ENCODE results near the gene GUCA2B.

Gene GUCA2B

GRCh38 chr1:42140191-42140590 lies 13.0 kb upstream of the GUCA2B start:
- TF ChIP-seq TAF1 (IDR thresholded peaks at IDR 0.05; ENCODE audit: borderline replicate concordance, insufficient read depth, low read length) (no peak), REST (IDR thresholded peaks at IDR 0.05; ENCODE audit: insufficient read depth in 1 of 2, low read depth in 2 of 2, low read length in 2 of 2) (no peak), FOXP2 (optimal IDR thresholded peaks at IDR 0.05; ENCODE audit: borderline replicate concordance, extremely low read depth, extremely low read length, insufficient read depth) (no peak), POLR2AphosphoS5 (IDR thresholded peaks at IDR 0.05; ENCODE audit: low read depth, low read length) (no peak), SIN3A (IDR thresholded peaks at IDR 0.05; ENCODE audit: borderline replicate concordance, insufficient read depth, low read length) (no peak)

- no peak for TF ChIP-seq TAF1 (IDR thresholded peaks at IDR 0.05; ENCODE audit: borderline replicate concordance, insufficient read depth, low read length)
- no peak for TF ChIP-seq REST (IDR thresholded peaks at IDR 0.05; ENCODE audit: insufficient read depth in 1 of 2, low read depth in 2 of 2, low read length in 2 of 2)
- no peak for TF ChIP-seq FOXP2 (optimal IDR thresholded peaks at IDR 0.05; ENCODE audit: borderline replicate concordance, extremely low read depth, extremely low read length, insufficient read depth)
- no peak for TF ChIP-seq SIN3A (IDR thresholded peaks at IDR 0.05; ENCODE audit: borderline replicate concordance, insufficient read depth, low read length)
- TF ChIP-seq POLR2AphosphoS5 (IDR thresholded peaks at IDR 0.05; ENCODE audit: low read depth, low read length) = no peak
Observed at GRCh38 chr1:42141978-42142377, 11.2 kb upstream of the GUCA2B start.

GRCh38 chr1:42142894-42143675 lies 10.1 kb upstream of the GUCA2B start:
- TF ChIP-seq REST (IDR thresholded peaks at IDR 0.05; ENCODE audit: insufficient read depth in 1 of 2, low read depth in 2 of 2, low read length in 2 of 2) (no peak), SIN3A (IDR thresholded peaks at IDR 0.05; ENCODE audit: borderline replicate concordance, insufficient read depth, low read length) (no peak), TAF1 (IDR thresholded peaks at IDR 0.05; ENCODE audit: borderline replicate concordance, insufficient read depth, low read length) (no peak), POLR2AphosphoS5 (IDR thresholded peaks at IDR 0.05; ENCODE audit: low read depth, low read length) (no peak), FOXP2 (optimal IDR thresholded peaks at IDR 0.05; ENCODE audit: borderline replicate concordance, extremely low read depth, extremely low read length, insufficient read depth) (no peak)

- TF ChIP-seq TAF1 (IDR thresholded peaks at IDR 0.05; ENCODE audit: borderline replicate concordance, insufficient read depth, low read length) = no peak
Observed at GRCh38 chr1:42143896-42144710, 9.1 kb upstream of the GUCA2B start.

- no peak for TF ChIP-seq TAF1 (IDR thresholded peaks at IDR 0.05; ENCODE audit: borderline replicate concordance, insufficient read depth, low read length)
- no peak for TF ChIP-seq SIN3A (IDR thresholded peaks at IDR 0.05; ENCODE audit: borderline replicate concordance, insufficient read depth, low read length)
- no peak for TF ChIP-seq REST (IDR thresholded peaks at IDR 0.05; ENCODE audit: insufficient read depth in 1 of 2, low read depth in 2 of 2, low read length in 2 of 2)
- no peak for TF ChIP-seq FOXP2 (optimal IDR thresholded peaks at IDR 0.05; ENCODE audit: borderline replicate concordance, extremely low read depth, extremely low read length, insufficient read depth)
- no peak for TF ChIP-seq POLR2AphosphoS5 (IDR thresholded peaks at IDR 0.05; ENCODE audit: low read depth, low read length)
Observed at GRCh38 chr1:42144711-42145388, 8.4 kb upstream of the GUCA2B start.

Measured in PFSK-1 (cell line).